ENCODE results near the gene ALOX5.

Gene ALOX5

GRCh38 chr10:45491061-45491460 lies 117.0 kb downstream of the ALOX5 start:
- H3K4me3 ChIP-seq (replicated peaks; ENCODE audit: low read depth, low read length), result no peak overlapping the region
- TF ChIP-seq CTCF (IDR thresholded peaks at IDR 0.05; ENCODE audit: low read length, missing control alignments), result no peak
- DNase-seq (ENCODE audit: low read depth), result no peak

All from fibroblast of pulmonary artery (primary cell).